EH (cell line): ENCODE results near the gene C19orf12.
A peak's percentile ranks its signal among the peaks of the same experiment; 100 is the strongest.

Experiments
- DNase-seq: peaks from one replicate; pipeline ENCODE4 v3.0.0-alpha.2; 2015; ENCODE audit warnings: low read depth

C19orf12 gene

GRCh38 chr19:29697523-29698261 lies 17.4 kb downstream of the C19orf12 start:
- DNase-seq = no peak

- DNase-seq = no peak
Observed at GRCh38 chr19:29696565-29696846, 18.6 kb downstream of the C19orf12 start.

DNA sequence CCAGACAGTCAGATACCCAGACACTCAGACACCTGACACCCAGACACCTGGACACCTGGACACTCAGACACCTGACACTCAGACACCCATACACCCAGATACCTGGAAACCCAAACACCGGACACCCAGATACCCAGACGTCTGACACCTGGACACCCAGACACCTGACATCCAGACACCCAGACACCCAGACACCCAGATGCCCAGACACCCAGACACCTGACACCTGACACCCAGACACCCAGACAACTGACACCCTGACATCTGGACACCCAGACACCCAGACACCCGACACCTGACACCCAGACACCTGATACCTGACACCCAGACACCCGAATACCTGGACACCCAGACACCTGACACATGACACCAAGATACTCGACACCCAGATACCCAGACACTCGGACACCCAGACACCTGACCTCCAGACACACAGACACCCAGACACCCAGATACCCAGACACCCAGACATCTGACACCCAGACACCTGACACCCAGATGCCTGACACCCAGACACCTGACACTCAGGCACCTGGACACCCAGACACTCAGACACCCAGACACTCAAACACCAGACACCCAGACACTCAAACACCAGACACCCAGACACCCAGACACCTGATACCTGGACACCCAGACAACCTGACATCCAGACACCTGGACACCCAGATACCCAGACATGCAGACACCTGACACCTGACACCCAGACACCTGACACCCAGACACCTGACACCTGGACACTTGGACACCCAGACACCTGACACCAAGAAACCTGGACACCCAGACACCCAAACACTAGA lies 19.1 kb downstream of the C19orf12 start:
- no peak for DNase-seq

DNA sequence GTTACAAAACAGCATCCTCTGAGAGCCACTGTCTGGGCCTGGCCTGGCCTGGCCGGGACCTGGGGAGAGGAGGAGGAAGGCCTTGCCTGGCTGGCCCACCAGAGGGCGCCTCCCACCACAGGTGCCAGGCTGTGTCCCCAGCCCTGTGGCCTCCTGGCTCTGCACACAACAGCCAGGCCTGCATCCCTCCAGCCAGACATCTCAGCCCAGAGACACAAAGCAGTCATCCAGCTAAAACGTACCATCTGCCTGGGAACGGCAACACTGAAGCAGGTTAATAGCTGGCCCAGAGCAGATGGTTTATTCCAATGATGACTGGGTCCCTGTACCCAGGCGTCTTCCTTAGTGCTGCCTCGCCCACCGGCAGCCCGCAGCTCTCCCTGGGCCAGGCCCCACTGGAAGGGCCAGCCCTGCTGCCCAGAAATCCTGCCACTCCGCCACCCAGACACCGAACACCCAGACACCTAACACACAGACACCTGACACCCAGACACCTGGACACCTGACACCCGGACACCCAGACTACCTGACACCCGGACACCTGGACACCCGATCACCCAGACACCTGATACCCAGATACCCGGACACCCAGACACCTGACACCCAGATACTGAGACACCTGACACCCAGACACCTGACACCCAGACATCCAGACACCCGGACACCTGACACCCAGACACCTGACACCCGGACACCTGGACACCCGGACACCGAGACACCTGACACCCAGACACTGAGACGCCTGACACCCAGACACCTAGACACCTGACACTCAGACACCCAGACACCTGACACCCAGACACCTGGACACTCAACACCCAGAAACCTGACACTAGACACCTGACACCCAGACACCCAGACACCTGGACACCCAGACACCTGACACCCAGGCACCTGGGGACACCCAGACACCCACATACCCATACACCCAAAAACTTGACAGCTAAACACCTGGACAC lies 20.1 kb downstream of the C19orf12 start:
- DNase-seq = peak; percentile 75

GRCh38 chr19:29694161-29694560 lies 20.9 kb downstream of the C19orf12 start:
- DNase-seq = no peak

DNA sequence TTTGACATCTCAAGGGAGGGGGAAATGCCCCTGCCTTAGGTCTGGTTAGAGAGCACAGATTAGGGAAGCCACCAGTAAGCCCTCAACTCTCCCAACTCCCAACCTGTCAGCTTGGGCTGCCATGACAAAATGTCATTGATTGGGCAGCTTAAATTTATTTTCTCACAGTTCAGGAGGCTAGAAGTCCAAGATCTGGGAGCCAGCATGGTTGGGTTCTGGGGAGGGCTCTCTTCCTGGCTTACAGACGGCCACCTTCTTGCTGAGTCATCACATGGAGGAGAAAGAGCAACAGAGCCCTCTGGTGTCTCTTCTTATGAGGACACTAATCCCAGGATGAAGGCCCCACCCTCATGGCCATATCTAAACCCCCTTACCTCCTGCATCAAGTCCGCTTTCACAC lies 24.2 kb downstream of the C19orf12 start:
- peak; percentile 58 for DNase-seq

DNA sequence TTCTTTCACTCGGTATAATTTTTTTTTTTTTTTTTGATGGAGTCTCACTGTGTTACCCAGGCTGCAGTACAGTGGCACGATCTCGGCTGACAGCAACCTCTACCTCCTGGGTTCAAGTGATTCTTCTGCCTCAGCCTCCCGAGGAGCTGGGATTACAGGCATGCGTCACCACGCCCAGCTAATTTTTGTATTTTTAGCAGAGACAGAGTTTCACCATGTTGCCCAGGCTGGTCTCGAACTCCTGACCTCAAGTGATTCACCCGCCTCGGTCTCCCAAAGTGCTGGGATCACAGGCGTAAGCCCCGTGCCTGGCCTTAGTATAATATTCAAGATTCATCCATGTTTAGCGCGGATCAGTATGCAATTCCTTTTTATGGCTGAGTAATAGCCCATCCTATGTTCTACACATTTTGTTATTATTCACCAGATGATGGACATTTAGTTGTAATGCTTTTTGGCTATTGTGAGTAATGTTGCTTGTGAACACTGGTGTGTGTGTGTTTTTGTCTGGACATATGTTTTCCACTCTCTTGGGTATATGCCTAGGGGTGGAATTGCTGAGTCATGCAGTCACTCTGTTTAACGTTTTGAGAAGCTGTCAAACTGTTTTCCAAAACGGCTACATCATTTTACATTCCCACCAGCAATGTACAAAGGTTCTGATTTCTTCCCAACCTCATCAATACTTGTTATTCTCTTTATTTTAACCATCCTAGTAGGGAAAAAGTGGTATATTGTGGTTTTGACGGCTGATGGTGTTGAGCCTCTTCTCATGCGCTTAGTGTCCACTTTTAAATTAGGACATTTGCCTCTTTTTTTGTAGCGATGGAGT lies 26.9 kb downstream of the C19orf12 start:
- peak; percentile 74 for DNase-seq

DNA sequence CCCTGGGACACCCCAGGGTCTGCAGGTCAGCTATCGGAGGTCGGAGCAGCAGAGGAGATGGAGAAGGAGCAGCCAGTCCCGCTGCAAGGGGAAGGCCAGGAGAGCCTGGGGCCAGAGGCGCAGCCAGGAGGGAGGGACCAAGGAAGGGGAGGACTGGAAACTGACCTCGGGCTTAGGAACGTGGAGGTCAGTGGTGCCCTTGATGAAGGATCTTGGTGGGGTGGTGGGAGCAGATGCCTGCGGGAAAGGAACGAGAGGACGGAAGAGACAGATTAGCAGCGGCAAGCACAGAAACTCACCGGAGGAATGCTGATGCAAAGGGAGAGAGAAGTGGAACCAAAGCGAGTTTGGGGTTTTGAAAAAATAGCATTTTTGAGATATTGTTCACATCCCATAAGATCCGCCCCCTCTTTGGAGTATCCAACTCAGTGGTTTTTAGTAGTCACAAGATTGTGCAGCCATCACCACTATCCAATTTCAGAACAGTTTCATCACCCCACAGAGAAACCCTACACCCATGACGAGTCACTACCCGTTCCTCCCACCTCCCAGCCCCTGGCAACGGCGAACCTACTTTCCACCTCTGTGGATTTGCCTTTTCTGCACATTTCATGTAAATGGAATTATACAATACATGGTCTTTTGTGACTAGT lies 27.7 kb downstream of the C19orf12 start:
- DNase-seq = peak; percentile 96

GRCh38 chr19:29686285-29686805 lies 28.7 kb downstream of the C19orf12 start:
- no peak for DNase-seq

- DNase-seq = no peak
Observed at GRCh38 chr19:29685326-29685725, 29.7 kb downstream of the C19orf12 start.

DNA sequence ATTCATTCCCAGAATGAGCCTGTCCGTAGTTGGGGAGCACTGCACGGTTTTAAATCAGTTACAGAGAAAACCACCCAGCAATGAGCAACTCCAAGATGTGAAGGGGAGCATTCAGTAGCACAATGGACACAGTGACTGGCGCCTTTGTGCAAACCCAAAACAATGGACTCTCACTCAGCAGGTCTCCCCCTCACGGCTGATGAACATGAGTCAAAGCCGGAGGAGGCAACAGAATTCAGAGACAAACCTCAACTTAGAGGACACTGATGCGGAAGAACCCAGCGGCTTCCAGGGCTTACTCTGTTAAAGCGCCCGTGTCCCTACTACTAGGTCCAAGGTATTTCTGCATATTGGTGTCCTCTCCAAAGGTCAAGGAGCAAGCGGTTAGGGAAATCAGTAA lies 32.1 kb downstream of the C19orf12 start:
- DNase-seq = no peak

DNA sequence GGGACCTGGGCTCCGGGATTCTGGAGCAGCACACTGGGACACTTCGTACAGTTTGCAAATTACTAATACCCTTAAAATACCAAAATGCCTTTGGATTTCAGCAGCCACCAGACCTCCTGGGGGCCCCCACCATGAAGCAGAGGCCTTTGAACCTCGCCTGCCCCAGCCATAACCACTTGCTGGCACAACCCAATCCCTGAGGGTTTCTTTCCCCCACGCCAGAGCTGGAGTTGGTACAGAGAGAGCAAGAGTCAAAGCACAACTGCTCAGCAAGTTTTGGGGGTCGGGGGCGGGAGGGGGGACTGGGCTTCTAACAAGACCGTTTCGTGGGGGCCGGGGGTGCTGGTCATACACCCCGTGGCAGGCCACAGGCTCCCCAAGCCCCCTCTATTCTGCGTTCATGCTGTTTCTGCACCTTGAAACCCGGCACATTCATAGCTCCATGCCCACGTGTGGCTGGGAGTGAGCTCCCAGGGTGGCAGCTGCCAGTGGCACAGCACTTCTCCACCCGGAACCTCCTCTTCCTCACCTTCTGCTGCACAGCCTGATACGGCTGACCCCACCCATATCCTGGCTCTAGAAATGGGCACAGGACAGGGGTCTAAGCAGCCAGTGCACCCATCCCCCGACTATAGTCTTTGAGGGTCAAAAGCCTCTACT lies 32.7 kb downstream of the C19orf12 start:
- DNase-seq = no peak

DNA sequence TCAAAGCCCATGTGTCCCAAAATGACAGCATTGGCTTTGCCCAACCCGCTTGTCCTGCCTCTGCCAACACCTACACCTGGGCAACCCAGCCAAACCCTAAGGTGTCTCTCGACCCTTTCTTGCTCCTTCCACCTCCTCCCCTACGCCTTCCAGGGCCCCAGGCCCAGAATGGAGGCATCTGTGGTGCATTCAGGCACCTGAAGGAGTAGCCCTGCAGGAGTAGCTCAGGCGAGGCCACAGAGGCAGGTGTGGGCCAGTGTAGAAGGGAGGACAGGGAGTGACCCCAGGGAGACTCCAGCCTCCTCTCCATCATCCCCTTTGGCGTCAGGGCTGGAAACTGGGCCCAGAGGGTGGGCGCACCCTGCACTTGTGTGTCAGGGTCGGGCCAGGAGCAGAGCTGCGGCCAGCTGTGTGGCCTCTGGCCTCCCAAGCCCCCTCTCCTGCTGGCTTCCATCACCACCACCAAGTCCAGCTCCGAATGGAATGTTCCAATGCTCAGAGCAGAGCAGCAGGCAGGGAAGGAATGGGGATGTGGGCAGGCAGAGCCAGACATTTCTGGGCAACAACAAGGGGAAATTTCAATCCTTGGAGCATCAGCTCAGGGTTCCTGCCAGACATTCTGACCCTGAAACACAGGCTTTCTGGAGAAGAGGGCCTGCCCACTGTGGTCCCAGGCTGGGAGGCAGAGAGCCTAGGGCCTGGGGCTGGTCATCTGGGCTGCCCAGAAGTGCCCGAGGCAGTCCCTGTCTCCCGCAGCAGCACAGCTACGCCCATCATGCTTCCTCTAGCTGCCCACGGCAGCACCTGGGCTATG lies 33.4 kb downstream of the C19orf12 start:
- DNase-seq = peak; percentile 32

DNA sequence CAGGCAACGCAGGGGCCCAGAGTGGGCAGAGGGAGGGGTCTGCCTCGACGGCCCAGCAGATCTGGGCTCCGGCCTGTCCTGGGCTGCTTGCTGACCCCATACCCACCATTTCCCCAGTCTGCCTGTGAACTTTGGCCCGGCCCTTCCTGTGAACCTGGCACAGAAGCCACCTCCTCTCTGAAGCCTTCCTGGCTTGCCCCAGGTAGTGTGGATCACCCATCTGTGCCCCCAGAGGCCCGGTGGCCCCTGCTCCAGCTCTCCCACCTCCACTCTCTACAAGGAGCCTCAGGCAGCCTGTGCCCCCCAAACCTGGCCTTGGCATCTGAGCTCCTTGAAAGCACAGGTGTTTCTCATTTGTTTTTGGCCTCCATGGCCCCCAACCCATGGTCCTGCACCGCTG lies 34.1 kb downstream of the C19orf12 start:
- DNase-seq = no peak

- DNase-seq = no peak
Observed at GRCh38 chr19:29680447-29680846, 34.6 kb downstream of the C19orf12 start.

- DNase-seq = no peak
Observed at GRCh38 chr19:29679598-29680210, 35.4 kb downstream of the C19orf12 start.

- no peak for DNase-seq
Observed at GRCh38 chr19:29678484-29679106, 36.5 kb downstream of the C19orf12 start.

DNA sequence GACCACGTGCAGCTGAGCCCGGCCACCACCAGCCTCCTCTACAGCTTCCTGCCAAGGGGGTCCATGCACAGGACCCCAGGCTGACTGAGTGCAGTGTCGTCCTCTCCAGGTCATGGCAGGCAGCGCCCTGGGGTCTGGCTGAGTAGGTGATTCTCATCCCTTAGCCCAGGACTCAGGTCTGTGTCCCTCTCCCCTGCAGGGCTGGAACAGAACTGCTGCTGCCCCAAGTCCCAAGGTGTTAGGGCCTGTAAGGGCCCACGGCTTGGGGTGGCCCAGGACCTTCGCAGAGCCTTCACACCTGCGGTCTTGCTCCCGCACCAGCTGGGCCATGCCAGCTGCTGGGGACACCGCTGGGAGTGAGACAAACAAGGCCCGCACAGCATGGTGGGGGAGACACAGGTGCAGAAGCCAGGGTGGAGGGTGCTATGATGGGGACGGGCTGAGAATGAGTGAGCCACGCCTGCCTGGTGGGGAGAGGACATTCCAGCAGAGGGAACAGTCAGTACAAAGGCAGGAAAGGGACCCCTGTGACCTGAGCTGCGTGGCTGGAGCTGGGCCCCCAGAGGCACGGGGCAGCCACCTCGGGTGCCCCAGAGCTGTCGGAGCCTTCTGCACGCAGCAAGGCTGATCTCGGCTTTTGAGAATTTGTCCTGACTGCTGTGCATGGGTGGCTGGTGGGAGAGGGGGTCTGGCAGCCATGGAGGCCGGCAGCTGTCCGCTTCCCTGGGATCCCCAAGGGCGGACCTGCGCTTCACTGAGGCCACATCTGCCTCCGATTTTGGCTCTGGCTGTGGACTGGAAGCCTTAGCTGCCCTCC lies 37.9 kb downstream of the C19orf12 start:
- no peak for DNase-seq
